ENCODE measurements around the gene SMG6. TPM values are rescaled to one million over a fixed set of nuclear protein-coding genes. Genes with fewer than 3 reads are reported as not detected.
A peak's percentile ranks its signal among the peaks of the same experiment; 100 is the strongest.

SMG6 gene
- total and polyA plus RNA-seq, 2 of the 8 experiments (the other 6 are each of a cell fraction or from before 2014, with no cell fraction given): 18.5 to 25.2 TPM

- Histone ChIP-seq H3K4me3 (ENCODE audit: extremely low read depth in 1 of 4, insufficient read depth in 2 of 4, low read depth in 3 of 4, low read length in 4 of 4) (peak overlapping the region; percentile 8 to 63 (median 36); a peak in 7 of 8 replicates), H3K18ac (ENCODE audit: extremely low read depth, low read length) (no peak overlapping the region), H2BK120ac (replicated peaks; ENCODE audit: low read depth, low read length) (no peak overlapping the region), H4K91ac (replicated peaks; ENCODE audit: insufficient read length, low read length) (no peak overlapping the region), H3K9me3 (ENCODE audit: insufficient read depth in 2 of 2, low read depth in 1 of 2, low read length in 1 of 2) (no peaks in the 10 kb centered on the region), H4K8ac (ENCODE audit: extremely low read depth, insufficient read depth, low read length) (no peak overlapping the region), H4K20me1 (replicated peaks in 1 of 2; ENCODE audit: control insufficient read depth in 1 of 2, insufficient read depth in 2 of 2, low read length in 2 of 2) (peaks cover 0 to 5% of the 10 kb centered on the region in 2 experiments), H4K5ac (ENCODE audit: insufficient read length, low read depth, low read length) (no peak overlapping the region), H3K4ac (replicated peaks; ENCODE audit: insufficient read length, low read depth, low read length) (no peak overlapping the region), H3K23ac (ENCODE audit: insufficient read length) (no peak overlapping the region), H2BK12ac (ENCODE audit: low read depth, low read length) (no peak overlapping the region), H3K4me2 (ENCODE audit: insufficient read depth in 1 of 2, low read depth in 2 of 2, low read length in 2 of 2) (peak overlapping the region; percentile 64 to 80), H3K56ac (replicated peaks; ENCODE audit: insufficient read length, low read depth, low read length) (no peak overlapping the region), H3K79me1 (ENCODE audit: low read depth, low read length) (no peaks in the 10 kb centered on the region), H3K27me3 (replicated peaks in 1 of 4; ENCODE audit: control insufficient read depth in 3 of 4, extremely low read depth in 1 of 4, insufficient read depth in 3 of 4, low read length in 3 of 4) (peaks cover 64 to 93% (median 87%) of the 10 kb centered on the region in 4 experiments), H3K79me2 (ENCODE audit: control insufficient read depth in 1 of 2, insufficient read depth in 2 of 2, low read length in 2 of 2) (no peaks in the 10 kb centered on the region), H2BK20ac (ENCODE audit: low read length) (no peak overlapping the region), H3K36me3 (ENCODE audit: control insufficient read depth in 2 of 4, insufficient read depth in 4 of 4, low read length in 3 of 4) (peaks cover 0 to 6% (median 0%) of the 10 kb centered on the region in 4 experiments; a peak in 1 of 8 replicates), H3K9ac (replicated peaks in 1 of 4; ENCODE audit: extremely low read depth in 1 of 4, low read depth in 3 of 4, low read length in 3 of 4) (no peak overlapping the region), H2AFZ (ENCODE audit: low read length) (no peak overlapping the region), H2BK5ac (ENCODE audit: low read depth, low read length) (no peak overlapping the region), H3K4me1 (replicated peaks in 1 of 4; ENCODE audit: control insufficient read depth in 3 of 4, insufficient read depth in 4 of 4, low read length in 3 of 4) (peaks cover 0 to 17% (median 6%) of the 10 kb centered on the region in 4 experiments; a peak in 6 of 7 replicates), H3K14ac (ENCODE audit: insufficient read length) (no peak overlapping the region), H3K27ac (ENCODE audit: low read depth, low read length) (no peak overlapping the region), H3K23me2 (ENCODE audit: low read depth, low read length) (peaks cover 10% of the 10 kb centered on the region; the same call in 1 of the 2 replicates), H2BK15ac (ENCODE audit: low read length) (no peak overlapping the region), H2AK5ac (ENCODE audit: low read depth, low read length) (no peak overlapping the region)
- no peak for FAIRE-seq
- POLR2A ChIA-PET (ENCODE audit: partially characterized antibody): interaction anchor here (1.0 to 1.4 kb wide), 3 partner anchors 8 to 279 kb away, joined by 3 to 4 read pairs (median 3); partner anchors contain the start of genes SMG6 and SRR
- CTCF ChIA-PET (ENCODE audit: partially characterized antibody): interaction anchor here (0.8 to 5.3 kb wide), 11 partner anchors 13 to 143 kb away, joined by 3 to 47 read pairs (median 3); partner anchors contain the start of gene HIC1
- DNase-seq (ENCODE audit: low read depth in 1 of 2, low spot score in 2 of 2): peak; percentile 51 to 82
- WGBS, 2 experiments (ENCODE audit: extremely low coverage in 1 of 2, insufficient coverage in 1 of 2, insufficient read length in 1 of 2, insufficient replicate concordance in 2 of 2, low coverage in 1 of 2, low lambda C conversion rate in 2 of 2, missing lambda C conversion rate in 1 of 2): 6% methylated on average over 71 of the region's 85 CpGs; no CpG with 5 or more reads in 1 of the 2 experiments
- TF ChIP-seq MAX (IDR thresholded peaks at IDR 0.05) (peak; percentile 34; the same call in 1 of the 2 replicates), RFX5 (IDR thresholded peaks at IDR 0.05; ENCODE audit: borderline replicate concordance, low read depth, low read length) (peak; percentile 51; the same call in 1 of the 2 replicates), HDAC2 (IDR thresholded peaks at IDR 0.05; ENCODE audit: borderline replicate concordance in 1 of 2, low read depth in 2 of 2, low read length in 2 of 2) (peak in 1 of 2 experiments; percentile 53; a peak in 1 of 4 replicates), KDM4A (IDR thresholded peaks at IDR 0.05; ENCODE audit: low read depth, low read length, severe bottlenecking) (peak; percentile 3), EZH2 (IDR thresholded peaks at IDR 0.05; ENCODE audit: low read depth, low read length, severe bottlenecking) (no peak), E2F6 (IDR thresholded peaks at IDR 0.05) (peak; percentile 43; the same call in 1 of the 2 replicates), FOSL1 (IDR thresholded peaks at IDR 0.05; ENCODE audit: insufficient read depth, low read depth, low read length) (no peak), CEBPB (IDR thresholded peaks at IDR 0.05; ENCODE audit: low read depth, low read length) (peak; percentile 65), GTF2F1 (IDR thresholded peaks at IDR 0.05; ENCODE audit: borderline replicate concordance, low read depth, low read length) (no peak)
Measured at GRCh38 chr17:2023692-2024571, 279.7 kb downstream of the SMG6 start.
